ENCODE results near the gene ZNF845. TPM values are rescaled to one million over a fixed set of nuclear protein-coding genes. Genes with fewer than 3 reads are reported as not detected.
A peak's percentile ranks its signal among the peaks of the same experiment; 100 is the strongest.
"Not testable (repeated sequence)": the region's sequence is repeated elsewhere in the genome, so short reads cannot be mapped to it uniquely, and the experiment has no call there.

Gene ZNF845
- total RNA-seq, 4 donors from 2014 or later: 6.2 to 10.5 (median 8.8) TPM

- Histone ChIP-seq H3K4me1 (peaks cover 0 to 16% of the 10 kb centered on the region in 2 donors), H3K9me3 (no peaks in the 10 kb centered on the region), H3K27me3 (no peaks in the 10 kb centered on the region), H3K27ac (peak overlapping the region in 2 of 3 donors; percentile 30 to 41), H3K36me3 (peaks cover 0 to 4% of the 10 kb centered on the region in 2 donors), H3K4me3 (replicated peaks in 1 of 3) (peak overlapping the region in 2 of 3 donors; percentile 47 to 89)
- peak; percentile 28 to 45 for DNase-seq
- intact Hi-C loops (cut with DNase I): loop anchor here (5.0 kb wide), 1 partner anchor 38 kb away; the partner anchor contains the start of gene ZNF761
- WGBS, 2 donors: 8% methylated on average over 17 of the region's 18 CpGs
- TF ChIP-seq POLR2A (IDR thresholded peaks at IDR 0.05): no peak
- no peak for TF ChIP-seq CTCF (IDR thresholded peaks at IDR 0.05)
Measured at GRCh38 chr19:53394522-53394973, 61.0 kb downstream of the ZNF845 start.

- peak; percentile 94 to 96 for DNase-seq
- 1% methylated on average over 34 to 41 of the region's 58 CpGs for WGBS, 2 donors
Measured at GRCh38 chr19:53394974-53395839, 61.7 kb downstream of the ZNF845 start, which contains the start of gene ZNF765. Gene ZNF765 (plus strand): TSS chr19:53395149. CDS start chr19:53398016, 2,867 bp downstream.

GRCh38 chr19:53395840-53396524, 62.4 kb downstream of the ZNF845 start:
- H3K4me3 ChIP-seq (replicated peaks in 1 of 3): peak overlapping the region; percentile 23 to 89 (median 47)
- intact Hi-C loops (cut with DNase I); H3K36me3 ChIP-seq; H3K27me3 ChIP-seq; H3K9me3 ChIP-seq; DNase-seq: not testable (repeated sequence)
- peak overlapping the region in 2 of 3 donors; percentile 9 to 44 for H3K27ac ChIP-seq
- WGBS, 2 donors: 5 to 13% methylated on average over 9 of the region's 9 CpGs
- H3K4me1 ChIP-seq: peaks cover 0 to 16% of the 10 kb centered on the region in 2 donors

More at GRCh38 chr19:53394974-53395839, 61.7 kb downstream of the ZNF845 start, which contains the start of gene ZNF765:
- peak within 1 kb of the TSS; percentile 23 to 89 (median 47) for H3K4me3 ChIP-seq (replicated peaks in 1 of 3)
- H3K9me3 ChIP-seq: no peaks in the 10 kb centered on the region
- H3K27me3 ChIP-seq: no peaks in the 10 kb centered on the region
- intact Hi-C loops (cut with DNase I): loop anchor here (5.0 kb wide), 1 partner anchor 37 kb away; the partner anchor contains the start of gene ZNF761
- H3K36me3 ChIP-seq: peaks cover 0 to 9% of the 10 kb centered on the region in 2 donors
- peaks cover 0 to 16% of the 10 kb centered on the region in 2 donors for H3K4me1 ChIP-seq
- peak within 1 kb of the TSS; percentile 34 to 44 (median 41) for H3K27ac ChIP-seq
- TF ChIP-seq CTCF (IDR thresholded peaks at IDR 0.05) (peak in 3 of 6 experiments; percentile 31 to 57 (median 49)), POLR2A (IDR thresholded peaks at IDR 0.05) (peak; percentile 13 to 73)

- Histone ChIP-seq H3K27ac (no peak overlapping the region), H3K27me3 (no peaks in the 10 kb centered on the region), H3K4me3 (replicated peaks in 1 of 3) (peak overlapping the region in 1 of 3 donors; percentile 47), H3K4me1 (peaks cover 0 to 16% of the 10 kb centered on the region in 2 donors), H3K9me3 (no peaks in the 10 kb centered on the region), H3K36me3 (peaks cover 0 to 9% of the 10 kb centered on the region in 2 donors)
- intact Hi-C loops (cut with DNase I): no loop called here
- DNase-seq: no peak
- 5 to 11% methylated on average over 1 of the region's 1 CpG for WGBS, 2 donors
- no peak for TF ChIP-seq CTCF (IDR thresholded peaks at IDR 0.05)
- TF ChIP-seq POLR2A (IDR thresholded peaks at IDR 0.05): no peak
Measured at GRCh38 chr19:53396525-53396868, 62.9 kb downstream of the ZNF845 start.

- Histone ChIP-seq H3K36me3 (peaks cover 8 to 17% of the 10 kb centered on the region in 2 donors), H3K4me1 (peaks cover 0 to 16% of the 10 kb centered on the region in 2 donors)
- H3K9me3 ChIP-seq; H3K27ac ChIP-seq; intact Hi-C loops (cut with DNase I); H3K27me3 ChIP-seq; DNase-seq; H3K4me3 ChIP-seq (replicated peaks in 1 of 3): not testable (repeated sequence)
- 78 to 91% methylated on average over 1 of the region's 1 CpG for WGBS, 2 donors
Measured at GRCh38 chr19:53397918-53398317, 64.4 kb downstream of the ZNF845 start.

Other genes with a start within 250 kb of the ZNF845 start
- gene ZNF160, start 230.3 kb upstream of the ZNF845 start, total RNA-seq: 100 to 1,000 TPM in 1 of 4 donors, 10 to 100 TPM in 3; 61.0 to 109 (median 81.4) TPM
- gene ZNF415, start 200.8 kb upstream of the ZNF845 start, total RNA-seq: 10 to 100 TPM; 14.5 to 37.6 (median 18.9) TPM
- 10 to 100 TPM; 13.1 to 27.7 (median 19.9) TPM for gene ZNF347, start 174.7 kb upstream of the ZNF845 start, total RNA-seq
- gene ZNF665, start 140.4 kb upstream of the ZNF845 start, total RNA-seq: 1 to 10 TPM; 4.3 to 9.9 (median 7.3) TPM
- 10 to 100 TPM; 15.7 to 42.1 (median 19.5) TPM for gene ZNF677, start 78.9 kb upstream of the ZNF845 start, total RNA-seq
- not detected for gene VN1R2, start 75.5 kb upstream of the ZNF845 start, total RNA-seq
- gene VN1R4, start 66.0 kb upstream of the ZNF845 start, total RNA-seq: not detected
- gene ZNF525, start 32.0 kb downstream of the ZNF845 start, total RNA-seq: 10 to 100 TPM in 3 of 4 donors, 1 to 10 TPM in 1; 9.6 to 12.1 (median 11.6) TPM
- 10 to 100 TPM; 10.4 to 16.9 (median 12.5) TPM for gene ZNF765, start 61.4 kb downstream of the ZNF845 start, total RNA-seq
- 10 to 100 TPM; 11.8 to 15.2 (median 12.6) TPM for gene ZNF761, start 98.2 kb downstream of the ZNF845 start, total RNA-seq
- gene ZNF813, start 134.0 kb downstream of the ZNF845 start, total RNA-seq: 1 to 10 TPM; 4.3 to 7.5 (median 5.4) TPM
- 10 to 100 TPM; 31.0 to 52.5 (median 38.2) TPM for gene ZNF331, start 204.4 kb downstream of the ZNF845 start, total RNA-seq

All from thyroid gland (tissue), 4 donors.